ENCODE measurements around the gene RUNX3. TPM values are rescaled to one million over a fixed set of nuclear protein-coding genes. Genes with fewer than 3 reads are reported as not detected.
A peak's percentile ranks its signal among the peaks of the same experiment; 100 is the strongest.

Gene RUNX3
- total and polyA plus RNA-seq, 2 donors (not counting 3 experiments of a cell fraction or from before 2014, with no cell fraction given) = not detected

DNA sequence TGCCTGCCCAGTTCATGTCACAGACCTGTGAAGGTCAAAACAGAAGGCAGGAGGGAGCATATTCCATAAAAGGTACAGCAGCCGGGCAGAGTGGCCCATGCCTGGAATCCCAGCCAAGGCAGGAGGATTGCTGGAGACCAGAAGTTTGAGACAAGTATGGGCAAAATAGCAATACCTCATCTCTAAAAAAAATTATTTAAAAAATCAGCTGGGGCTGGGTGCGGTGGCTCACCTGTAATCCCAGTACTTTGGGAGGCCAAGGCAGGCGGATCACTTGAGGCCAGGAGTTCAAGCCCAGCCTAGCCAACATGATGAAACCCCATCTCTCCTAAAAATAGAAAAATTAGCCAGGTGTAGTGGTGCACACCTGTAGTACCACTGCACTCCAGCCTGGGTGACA lies 64.5 kb downstream of the RUNX3 start:
- H3K4me2 ChIP-seq (ENCODE audit: insufficient read depth, low read length) = no peak overlapping the region
- DNase-seq (ENCODE audit: low read depth, low spot score) = no peak
- no peak for TF ChIP-seq GATA2 (IDR thresholded peaks at IDR 0.05; ENCODE audit: insufficient read depth, insufficient read length, low read depth, low read length)
- TF ChIP-seq EZH2 (IDR thresholded peaks at IDR 0.05; ENCODE audit: borderline replicate concordance, low read depth, low read length, severe bottlenecking) = no peak
- no peak for TF ChIP-seq POLR2A (IDR thresholded peaks at IDR 0.05; ENCODE audit: low read depth, low read length)
- TF ChIP-seq, protein P1, sequence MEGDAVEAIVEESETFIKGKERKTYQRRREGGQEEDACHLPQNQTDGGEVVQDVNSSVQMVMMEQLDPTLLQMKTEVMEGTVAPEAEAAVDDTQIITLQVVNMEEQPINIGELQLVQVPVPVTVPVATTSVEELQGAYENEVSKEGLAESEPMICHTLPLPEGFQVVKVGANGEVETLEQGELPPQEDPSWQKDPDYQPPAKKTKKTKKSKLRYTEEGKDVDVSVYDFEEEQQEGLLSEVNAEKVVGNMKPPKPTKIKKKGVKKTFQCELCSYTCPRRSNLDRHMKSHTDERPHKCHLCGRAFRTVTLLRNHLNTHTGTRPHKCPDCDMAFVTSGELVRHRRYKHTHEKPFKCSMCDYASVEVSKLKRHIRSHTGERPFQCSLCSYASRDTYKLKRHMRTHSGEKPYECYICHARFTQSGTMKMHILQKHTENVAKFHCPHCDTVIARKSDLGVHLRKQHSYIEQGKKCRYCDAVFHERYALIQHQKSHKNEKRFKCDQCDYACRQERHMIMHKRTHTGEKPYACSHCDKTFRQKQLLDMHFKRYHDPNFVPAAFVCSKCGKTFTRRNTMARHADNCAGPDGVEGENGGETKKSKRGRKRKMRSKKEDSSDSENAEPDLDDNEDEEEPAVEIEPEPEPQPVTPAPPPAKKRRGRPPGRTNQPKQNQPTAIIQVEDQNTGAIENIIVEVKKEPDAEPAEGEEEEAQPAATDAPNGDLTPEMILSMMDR (IDR thresholded peaks at IDR 0.05; ENCODE audit: extremely low read depth in 1 of 2, insufficient read depth in 1 of 2, low read depth in 1 of 2, low read length in 2 of 2) = no peak
- TF ChIP-seq, protein P2, sequence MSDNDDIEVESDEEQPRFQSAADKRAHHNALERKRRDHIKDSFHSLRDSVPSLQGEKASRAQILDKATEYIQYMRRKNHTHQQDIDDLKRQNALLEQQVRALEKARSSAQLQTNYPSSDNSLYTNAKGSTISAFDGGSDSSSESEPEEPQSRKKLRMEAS (IDR thresholded peaks at IDR 0.05; ENCODE audit: insufficient read depth, insufficient read length) = no peak
- H3K79me2 ChIP-seq (ENCODE audit: control insufficient read depth, insufficient read depth, low read length) = no peaks in the 10 kb centered on the region
- H3K4me3 ChIP-seq (replicated peaks in 1 of 3; ENCODE audit: insufficient read depth in 1 of 3, low read depth in 1 of 3, low read length in 3 of 3) = no peak overlapping the region
- ChIA-PET CTCF (interaction anchor here (0.7 to 1.6 kb wide), 4 partner anchors 11 to 325 kb away, joined by 3 to 6 read pairs (median 4); no protein-coding TSS in a partner anchor), POLR2A (no interaction called here)
- BruUV-seq (replicated peaks) = no TSS peak
- no peaks in the 10 kb centered on the region for H3K36me3 ChIP-seq (ENCODE audit: control insufficient read depth in 2 of 2, extremely low read depth in 1 of 2, insufficient read depth in 2 of 2, low read length in 2 of 2)
- dilution Hi-C loops (cut with MboI; ENCODE audit: extremely low pct_ligation_motif_present, low sequenced_read_pairs) = no loop called here
- no peaks in the 10 kb centered on the region for H4K20me1 ChIP-seq (replicated peaks; ENCODE audit: control insufficient read depth, extremely low read depth, insufficient read depth, low read length)
- H3K9ac ChIP-seq (replicated peaks; ENCODE audit: extremely low read depth, insufficient read depth, low read length) = no peak overlapping the region
- no peak overlapping the region for H2AFZ ChIP-seq (ENCODE audit: low read depth, low read length)
- no peaks in the 10 kb centered on the region for H3K9me1 ChIP-seq (replicated peaks; ENCODE audit: control insufficient read depth, extremely low read depth, insufficient read depth, low read length)
- intact Hi-C loops (cut with micrococcal nuclease) = no loop called here
- H3K27me3 ChIP-seq (ENCODE audit: control insufficient read depth in 2 of 2, insufficient read depth in 2 of 2, low read length in 2 of 2) = peaks cover 0 to 9% of the 10 kb centered on the region in 2 experiments
- H3K27ac ChIP-seq (ENCODE audit: insufficient read depth, low read depth, low read length) = no peak overlapping the region
- no peak for FAIRE-seq
- H3K9me3 ChIP-seq (replicated peaks; ENCODE audit: control insufficient read depth, insufficient read depth, low read length) = no peaks in the 10 kb centered on the region
- peaks cover 5% of the 10 kb centered on the region for H3K4me1 ChIP-seq (ENCODE audit: control insufficient read depth, extremely low read depth, insufficient read depth, low read length)

DNA sequence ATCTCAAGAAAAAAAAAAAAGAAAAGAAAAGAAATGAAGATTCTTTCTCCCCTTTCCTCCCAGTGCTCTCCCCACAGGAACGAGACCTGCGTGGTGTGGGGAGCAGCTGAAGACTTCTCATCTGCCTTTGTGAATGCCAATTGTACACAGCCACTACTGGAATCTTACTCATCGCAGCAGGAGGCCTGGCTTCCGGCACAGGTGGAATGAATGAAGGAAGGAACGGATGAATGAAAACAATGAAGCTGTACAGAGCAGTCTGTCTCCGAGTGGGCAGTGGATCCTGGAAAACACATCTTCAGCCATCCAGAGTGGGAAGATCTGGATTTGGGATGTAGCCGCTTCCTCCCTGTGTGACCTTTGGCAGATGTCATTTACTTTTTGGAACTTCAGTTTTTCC lies 64.9 kb downstream of the RUNX3 start:
- Histone ChIP-seq H3K9ac (replicated peaks; ENCODE audit: extremely low read depth, insufficient read depth, low read length) (no peak overlapping the region), H3K36me3 (ENCODE audit: control insufficient read depth in 2 of 2, extremely low read depth in 1 of 2, insufficient read depth in 2 of 2, low read length in 2 of 2) (no peaks in the 10 kb centered on the region), H3K4me1 (ENCODE audit: control insufficient read depth, extremely low read depth, insufficient read depth, low read length) (peaks cover 5% of the 10 kb centered on the region), H3K9me1 (replicated peaks; ENCODE audit: control insufficient read depth, extremely low read depth, insufficient read depth, low read length) (no peaks in the 10 kb centered on the region), H2AFZ (ENCODE audit: low read depth, low read length) (no peak overlapping the region), H3K27ac (ENCODE audit: insufficient read depth, low read depth, low read length) (no peak overlapping the region), H3K79me2 (ENCODE audit: control insufficient read depth, insufficient read depth, low read length) (no peaks in the 10 kb centered on the region), H3K9me3 (replicated peaks; ENCODE audit: control insufficient read depth, insufficient read depth, low read length) (no peaks in the 10 kb centered on the region), H4K20me1 (replicated peaks; ENCODE audit: control insufficient read depth, extremely low read depth, insufficient read depth, low read length) (no peaks in the 10 kb centered on the region), H3K27me3 (ENCODE audit: control insufficient read depth in 2 of 2, insufficient read depth in 2 of 2, low read length in 2 of 2) (peaks cover 0 to 9% of the 10 kb centered on the region in 2 experiments), H3K4me2 (ENCODE audit: insufficient read depth, low read length) (no peak overlapping the region), H3K4me3 (replicated peaks in 1 of 3; ENCODE audit: insufficient read depth in 1 of 3, low read depth in 1 of 3, low read length in 3 of 3) (no peak overlapping the region)
- peak; percentile 31 for FAIRE-seq
- DNase-seq (ENCODE audit: low read depth, low spot score) = no peak
- ChIA-PET CTCF (interaction anchor here (0.7 to 1.6 kb wide), 3 partner anchors 15 to 326 kb away, joined by 3 to 6 read pairs (median 5); no protein-coding TSS in a partner anchor), POLR2A (interaction anchor here (0.7 kb wide), 1 partner anchor 141 kb away, joined by 3 read pairs; no protein-coding TSS in a partner anchor)
- no peak for TF ChIP-seq GATA2 (IDR thresholded peaks at IDR 0.05; ENCODE audit: insufficient read depth, insufficient read length, low read depth, low read length)
- TF ChIP-seq, protein P1 (IDR thresholded peaks at IDR 0.05; ENCODE audit: extremely low read depth in 1 of 2, insufficient read depth in 1 of 2, low read depth in 1 of 2, low read length in 2 of 2) = no peak
- TF ChIP-seq POLR2AphosphoS5 (IDR thresholded peaks at IDR 0.05; ENCODE audit: insufficient read depth, low read depth, low read length) = no peak
- no peak for TF ChIP-seq JUN (IDR thresholded peaks at IDR 0.05; ENCODE audit: borderline replicate concordance, insufficient read depth, insufficient read length, low read depth)
- no peak for TF ChIP-seq FOS (IDR thresholded peaks at IDR 0.05; ENCODE audit: borderline replicate concordance, insufficient read depth, low read length)
- TF ChIP-seq POLR2A (IDR thresholded peaks at IDR 0.05; ENCODE audit: low read depth, low read length) = no peak
- no peak for TF ChIP-seq EZH2 (IDR thresholded peaks at IDR 0.05; ENCODE audit: borderline replicate concordance, low read depth, low read length, severe bottlenecking)
- TF ChIP-seq, protein P2 (IDR thresholded peaks at IDR 0.05; ENCODE audit: insufficient read depth, insufficient read length) = no peak
- no peak for TF ChIP-seq MYC (IDR thresholded peaks at IDR 0.05; ENCODE audit: low read depth, low read length)
- BruUV-seq (replicated peaks) = no TSS peak
- dilution Hi-C loops (cut with MboI; ENCODE audit: extremely low pct_ligation_motif_present, low sequenced_read_pairs) (no loop called here), intact Hi-C loops (cut with micrococcal nuclease) (no loop called here)
